22Rv1 (cell line): ENCODE measurements around the gene RAB40B.

Experiments used
- CTCF ChIP-seq: fragments of 450-650 bp; IDR thresholded peaks from 2 replicates; pipeline ENCODE4 v1.5.1; 2017; ENCODE audit warnings: mild to moderate bottlenecking
- ZFX ChIP-seq: fragments of 450-650 bp; IDR thresholded peaks from 2 replicates; pipeline ENCODE4 v1.6.1; 2017; ENCODE audit warnings: antibody characterized with exemption, borderline replicate concordance

- TF ChIP-seq CTCF (no peak), ZFX (no peak)
Observed at GRCh38 chr17:82664701-82665182, 33.8 kb downstream of the RAB40B start.
